GM18873 (cell line): ENCODE data around the gene UGGT1.
"Not testable (repeated sequence)": the region's sequence is repeated elsewhere in the genome, so short reads cannot be mapped to it uniquely, and the experiment has no call there.

Experiments
- ATAC-seq: cut with Tn5 transposase; IDR thresholded peaks from one replicate; pipeline ENCODE4 v1.9.1; 2021; ENCODE audit warnings: mild to moderate bottlenecking, moderate library complexity, moderate number of reproducible peaks; ENCODE audit not compliant: unreplicated experiment, low FRiP score

Gene UGGT1

GRCh38 chr2:128172191-128172590, 81.2 kb downstream of the UGGT1 start:
- ATAC-seq: no peak

GRCh38 chr2:128174067-128174466, 83.1 kb downstream of the UGGT1 start:
- not testable (repeated sequence) for ATAC-seq

GRCh38 chr2:128177315-128177714, 86.3 kb downstream of the UGGT1 start:
- ATAC-seq: no peak

DNA sequence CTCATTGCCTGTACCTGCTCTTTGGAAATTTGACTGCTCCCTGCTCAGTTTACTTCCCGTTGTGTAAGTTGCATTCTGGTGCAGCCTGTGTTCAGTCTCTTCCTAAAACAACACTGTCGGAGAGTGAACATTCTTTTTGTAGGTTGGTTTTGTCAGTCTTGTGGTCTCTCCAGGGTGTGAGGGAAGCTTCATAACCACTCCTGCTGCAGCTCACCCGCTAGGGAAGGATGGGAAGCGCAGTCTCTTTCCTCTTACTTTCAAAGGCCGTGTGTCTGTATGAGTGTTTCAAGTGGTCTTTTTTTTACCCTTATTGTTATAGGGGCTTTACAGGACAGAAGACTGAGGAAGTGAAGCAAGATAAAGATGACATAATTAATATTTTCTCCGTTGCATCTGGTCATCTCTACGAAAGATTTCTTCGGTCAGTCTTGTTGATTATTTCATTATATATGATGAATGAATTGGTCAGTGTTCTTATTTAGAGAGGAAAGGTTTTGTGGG, 87.2 kb downstream of the UGGT1 start:
- no peak for ATAC-seq

- no peak for ATAC-seq
Observed at GRCh38 chr2:128178650-128179460, 87.9 kb downstream of the UGGT1 start.

DNA sequence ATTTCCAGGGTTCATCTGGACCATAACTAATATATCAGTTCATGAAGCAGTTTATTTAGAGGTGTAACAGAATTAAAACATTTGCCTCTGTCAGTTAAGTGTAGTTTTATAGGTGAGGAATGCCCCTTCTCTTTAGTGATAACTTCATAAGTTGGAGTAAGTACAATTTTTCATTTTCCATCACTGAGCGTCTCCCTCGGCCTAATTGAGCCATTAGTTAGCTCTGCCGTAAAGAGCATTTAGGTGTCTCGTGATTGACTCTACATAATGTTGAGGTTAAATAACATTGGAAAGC, 88.4 kb downstream of the UGGT1 start:
- ATAC-seq: no peak

GRCh38 chr2:128180031-128180430, 89.0 kb downstream of the UGGT1 start:
- ATAC-seq: no peak

- no peak for ATAC-seq
Observed at GRCh38 chr2:128185576-128185975, 94.6 kb downstream of the UGGT1 start.

- ATAC-seq: no peak
Observed at GRCh38 chr2:128187032-128187654, 96.1 kb downstream of the UGGT1 start.

- no peak for ATAC-seq
Observed at GRCh38 chr2:128195435-128195984, 104.5 kb downstream of the UGGT1 start.

DNA sequence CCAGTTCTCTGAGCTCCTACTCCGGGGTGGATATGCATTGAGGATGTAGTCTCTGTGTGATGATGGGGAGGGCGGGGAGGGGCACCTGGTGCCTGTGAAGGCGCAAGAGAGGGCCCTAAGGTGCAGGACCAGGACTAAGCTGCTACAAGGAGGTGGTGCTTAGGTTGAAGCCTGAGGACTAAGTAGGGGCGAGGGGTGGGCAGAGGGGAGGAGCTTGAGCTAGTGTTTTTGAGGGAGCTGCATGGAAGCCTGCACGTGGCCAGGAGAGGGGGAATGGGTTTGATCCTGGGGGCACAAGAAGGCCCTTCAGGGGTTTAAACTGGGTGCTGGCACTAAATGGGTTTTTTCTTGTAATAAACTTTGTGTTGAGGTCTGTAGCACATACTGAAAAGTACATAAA, 105.0 kb downstream of the UGGT1 start:
- ATAC-seq: no peak

DNA sequence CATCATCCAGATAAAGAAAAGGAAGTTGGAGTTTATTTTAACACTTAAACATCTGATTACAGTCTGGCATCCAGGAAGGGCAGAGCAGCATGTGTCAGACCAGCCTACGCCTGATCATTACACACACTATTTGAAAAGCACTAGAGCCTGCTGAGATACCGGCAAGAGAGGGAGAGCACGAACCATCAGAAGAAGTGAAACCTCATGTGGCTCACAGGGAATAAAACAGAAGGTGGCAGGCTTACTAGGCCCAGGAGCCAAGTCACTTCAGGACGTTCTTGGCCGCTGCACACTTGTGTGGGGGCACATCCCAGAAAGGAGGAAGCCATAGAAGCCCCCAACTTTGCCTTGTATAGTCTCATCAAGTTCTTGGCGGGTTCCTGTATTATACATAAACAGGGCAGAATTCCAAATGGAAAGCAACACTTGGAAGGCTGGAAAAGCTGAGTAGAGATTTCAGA, 105.5 kb downstream of the UGGT1 start:
- no peak for ATAC-seq

DNA sequence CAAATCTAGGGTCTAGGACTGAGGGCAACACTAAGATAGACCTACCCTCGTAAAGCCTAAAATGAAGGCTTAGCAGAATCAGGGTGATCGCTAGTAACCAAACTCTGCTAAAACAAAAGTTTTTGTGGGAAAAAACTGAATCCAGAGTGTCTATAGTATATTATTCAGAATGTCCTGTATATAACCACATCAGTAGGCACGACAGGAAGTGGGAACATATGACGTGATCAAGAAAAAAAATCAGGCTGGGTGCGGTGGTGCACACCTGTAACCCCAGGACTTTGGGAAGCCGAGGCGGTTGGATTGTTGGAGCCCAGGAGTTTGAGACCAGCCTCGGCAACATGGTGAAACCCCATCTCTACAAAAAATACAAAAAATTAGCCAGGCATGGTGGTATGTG, 106.1 kb downstream of the UGGT1 start:
- ATAC-seq: no peak

- no peak for ATAC-seq
Observed at GRCh38 chr2:128198656-128199055, 107.7 kb downstream of the UGGT1 start.

DNA sequence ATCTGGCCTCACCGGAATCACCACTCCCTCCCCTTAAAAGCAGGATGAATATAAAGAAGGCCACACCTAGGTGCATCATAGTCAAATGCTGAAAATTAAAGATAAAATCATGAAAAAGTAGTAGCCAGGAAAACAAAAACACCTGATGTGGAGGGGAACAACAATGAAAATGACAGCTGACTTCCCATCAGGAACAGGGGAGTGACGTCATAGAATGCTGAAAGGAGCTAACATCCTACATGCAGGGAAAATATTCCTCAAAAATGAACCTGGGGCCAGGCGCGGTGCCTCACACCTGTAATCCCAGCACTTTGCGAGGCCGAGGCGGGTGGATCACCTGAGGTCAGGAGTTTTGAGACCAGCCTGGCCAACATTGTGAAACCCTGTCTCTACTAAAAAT, 108.1 kb downstream of the UGGT1 start:
- ATAC-seq: no peak

DNA sequence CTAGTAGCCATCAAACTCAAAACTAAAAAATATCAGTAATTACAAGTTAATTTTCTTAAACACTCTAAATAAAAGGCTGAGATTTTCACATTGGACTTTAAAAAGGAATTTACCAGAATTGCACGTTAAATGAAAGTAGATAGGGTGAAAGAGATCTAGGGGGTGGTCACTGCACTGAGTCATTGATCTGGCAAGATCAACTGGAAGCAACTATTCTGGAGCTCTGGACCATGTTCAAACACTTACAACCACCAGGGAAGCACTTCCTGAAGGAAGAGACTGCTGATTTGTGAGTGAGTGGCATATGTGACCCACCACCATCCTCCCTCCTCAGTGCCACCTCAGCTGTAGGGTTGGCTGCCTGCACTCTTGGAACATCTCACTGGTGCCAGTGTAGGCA, 111.8 kb downstream of the UGGT1 start:
- no peak for ATAC-seq

- ATAC-seq: no peak
Observed at GRCh38 chr2:128206245-128206644, 115.2 kb downstream of the UGGT1 start.

- ATAC-seq: no peak
Observed at GRCh38 chr2:128208023-128208422, 117.0 kb downstream of the UGGT1 start.

GRCh38 chr2:128208631-128209324, 117.8 kb downstream of the UGGT1 start:
- not testable (repeated sequence) for ATAC-seq

GRCh38 chr2:128214251-128214650, 123.3 kb downstream of the UGGT1 start:
- no peak for ATAC-seq

DNA sequence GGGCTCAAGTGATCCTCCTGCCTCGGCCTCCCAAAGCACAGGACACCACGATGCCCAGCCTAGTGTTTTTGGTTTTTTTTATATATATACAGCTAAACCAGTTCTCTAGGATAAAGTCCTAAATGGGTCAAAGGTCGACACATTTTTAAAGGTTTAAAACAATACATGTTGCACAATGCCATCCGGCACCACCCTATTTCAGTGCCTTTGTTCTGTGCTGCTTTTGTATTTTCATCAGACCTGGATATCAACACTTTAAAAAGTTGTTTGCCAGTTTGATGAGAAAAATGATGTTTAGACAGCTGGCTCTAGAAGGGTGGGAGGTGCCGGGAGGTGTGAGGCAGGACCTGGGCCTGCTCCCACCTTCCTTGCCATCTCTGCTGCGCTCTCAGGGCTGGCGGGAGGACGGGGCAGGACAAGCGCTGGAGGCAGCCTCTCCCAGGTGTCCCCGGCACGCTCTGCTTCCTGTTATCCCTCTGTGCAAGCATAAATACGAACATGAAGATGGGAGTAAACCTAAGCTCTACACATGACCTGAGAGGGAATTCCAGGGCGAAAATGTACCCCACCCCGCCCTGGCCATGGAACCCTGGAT, 124.0 kb downstream of the UGGT1 start:
- ATAC-seq: no peak
